Liver (tissue), 9 donors: ENCODE data around the gene ROBO2. TPM values are rescaled to one million over a fixed set of nuclear protein-coding genes. Genes with fewer than 3 reads are reported as not detected.

Experiments used
- DNase-seq: peaks from one replicate; pipeline ENCODE4 v3.0.0-alpha.2; 2017; ENCODE audit warnings: low spot score
- H3K27ac ChIP-seq, 2 donors: one replicate each; pipeline ENCODE4 v1.7.0; 2013; ENCODE audit warnings: inconsistent platforms in 2 of 2, low read length in 2 of 2, control low read depth in 1 of 2, low read depth in 1 of 2, mild to moderate bottlenecking in 1 of 2
- H3K27me3 ChIP-seq, 4 donors: one replicate each; pipeline versions ENCODE4 v1.6.1 to v1.7.0; 2013; ENCODE audit warnings: low read length in 3 of 4, inconsistent platforms in 1 of 4, mild to moderate bottlenecking in 1 of 4, moderate library complexity in 1 of 4; ENCODE audit not compliant: control insufficient read depth in 4 of 4, insufficient read depth in 4 of 4
- H3K36me3 ChIP-seq, 4 donors: one replicate each; pipeline versions ENCODE4 v1.6.1 to v1.7.0; 2013; ENCODE audit warnings: low read length in 3 of 4, mild to moderate bottlenecking in 3 of 4, low read depth in 1 of 4, moderate library complexity in 1 of 4; ENCODE audit not compliant: control insufficient read depth in 4 of 4, insufficient read depth in 3 of 4
- H3K4me1 ChIP-seq, 4 donors: one replicate each; pipeline versions ENCODE4 v1.6.1 to v1.7.0; 2013; ENCODE audit warnings: low read length in 3 of 4, mild to moderate bottlenecking in 3 of 4, moderate library complexity in 1 of 4; ENCODE audit not compliant: control insufficient read depth in 4 of 4, insufficient read depth in 4 of 4
- H3K4me3 ChIP-seq, 3 donors: one replicate each; pipeline versions ENCODE4 v1.6.1 to v1.7.0; 2013; ENCODE audit warnings: low read length in 3 of 3, control low read depth in 1 of 3, low read depth in 1 of 3, mild to moderate bottlenecking in 1 of 3
- H3K9ac ChIP-seq, 2 donors: one replicate each; pipeline ENCODE4 v1.7.0; 2013; ENCODE audit warnings: low read length in 2 of 2, mild to moderate bottlenecking in 2 of 2, moderate library complexity in 2 of 2, control low read depth in 1 of 2, low read depth in 1 of 2
- H3K9me3 ChIP-seq, 4 donors: one replicate each; pipeline versions ENCODE4 v1.6.1 to v1.7.0; 2013; ENCODE audit warnings: low read length in 3 of 4; ENCODE audit not compliant: control insufficient read depth in 4 of 4
- ATF3 ChIP-seq: IDR thresholded peaks from 2 replicates; pipeline ENCODE4 v1.6.1; 2016; ENCODE audit warnings: antibody characterized with exemption
- CTCF ChIP-seq: fragments of 150-350 bp; IDR thresholded peaks from 2 replicates; pipeline ENCODE4 v1.5.1; 2017; ENCODE audit warnings: improper control_type of control experiment, low read depth, low read length; ENCODE audit not compliant: missing input control
- EGR1 ChIP-seq, 2 donors: IDR thresholded peaks; 2 replicates each; pipeline ENCODE4 v1.6.1; 2016 to 2018; ENCODE audit warnings: antibody characterized with exemption in 2 of 2, low read depth in 2 of 2
- FOXA1 ChIP-seq: IDR thresholded peaks from 2 replicates; pipeline ENCODE4 v1.6.1; 2016; ENCODE audit warnings: antibody characterized with exemption
- FOXA2 ChIP-seq: IDR thresholded peaks from 2 replicates; pipeline ENCODE4 v1.6.1; 2016; ENCODE audit warnings: antibody characterized with exemption
- GABPA ChIP-seq, 2 donors: IDR thresholded peaks in 1 of 2; conservative IDR thresholded peaks in 1 of 2; 2 replicates each; pipeline ENCODE4 v1.6.1; 2016; ENCODE audit warnings: antibody characterized with exemption in 2 of 2, mild to moderate bottlenecking in 1 of 2, moderate library complexity in 1 of 2
- HNF4A ChIP-seq, 2 donors: conservative IDR thresholded peaks; 2 replicates each; pipeline ENCODE4 v1.6.1; 2016; ENCODE audit warnings: antibody characterized with exemption in 2 of 2, mild to moderate bottlenecking in 2 of 2
- HNF4G ChIP-seq: IDR thresholded peaks from 2 replicates; pipeline ENCODE4 v1.6.1; 2016; ENCODE audit warnings: antibody characterized with exemption
- JUND ChIP-seq, 2 donors: IDR thresholded peaks; 2 replicates each; pipeline ENCODE4 v1.6.1; 2016; ENCODE audit warnings: antibody characterized with exemption in 2 of 2
- MAX ChIP-seq: IDR thresholded peaks from 2 replicates; pipeline ENCODE4 v1.6.1; 2016; ENCODE audit warnings: antibody characterized with exemption
- NR2F2 ChIP-seq: IDR thresholded peaks from 2 replicates; pipeline ENCODE4 v1.6.1; 2016; ENCODE audit warnings: antibody characterized with exemption
- RAD21 ChIP-seq, 2 donors: IDR thresholded peaks; 2 replicates each; pipeline ENCODE4 v1.6.1; 2016; ENCODE audit warnings: antibody characterized with exemption in 2 of 2, mild to moderate bottlenecking in 2 of 2
- REST ChIP-seq: IDR thresholded peaks from 2 replicates; pipeline ENCODE4 v1.6.1; 2016; ENCODE audit warnings: antibody characterized with exemption, mild to moderate bottlenecking
- RXRA ChIP-seq, 2 donors: IDR thresholded peaks; 2 replicates each; pipeline ENCODE4 v1.6.1; 2017 to 2018; ENCODE audit warnings: antibody characterized with exemption in 2 of 2, mild to moderate bottlenecking in 1 of 2
- SP1 ChIP-seq: IDR thresholded peaks from 2 replicates; pipeline ENCODE4 v1.6.1; 2018; ENCODE audit warnings: antibody characterized with exemption, mild to moderate bottlenecking
- TAF1 ChIP-seq: conservative IDR thresholded peaks from 2 replicates; pipeline ENCODE4 v1.6.1; 2016; ENCODE audit warnings: antibody characterized with exemption, mild to moderate bottlenecking
- YY1 ChIP-seq: IDR thresholded peaks from 2 replicates; pipeline ENCODE4 v1.6.1; 2016; ENCODE audit warnings: antibody characterized with exemption, mild to moderate bottlenecking
- ZBTB33 ChIP-seq: IDR thresholded peaks from 2 replicates; pipeline ENCODE4 v1.6.1; 2016; ENCODE audit warnings: antibody characterized with exemption
- WGBS: extraction: QIAGEN DNeasy Blood & Tissue Kit; methylation state at CpG from one replicate; pipeline ENCODE4 v1.1.7; 2013; 5-methylcytosine and 5-hydroxymethylcytosine counted together
- polyA plus RNA-seq, 2 donors: library from polyadenylated mRNA; stranded (reverse) in 1 of 2; unstranded in 1 of 2; fragments of 200-250 nt in 1 of 2; fragments of >200 nt in 1 of 2; fragmentation: Nextera tagmentation in 1 of 2; extraction: Ambion mirVana in 1 of 2; gene quantifications; one replicate each; pipeline versions ENCODE4 v1.2.1 to v1.2.3, GENCODE V29; 2013 to 2015
- total RNA-seq, 2 donors: library from RNA; depleted of rRNA; stranded (reverse); fragments of >200 nt; gene quantifications; one replicate each; pipeline ENCODE4 v1.2.3, GENCODE V29; 2014
- donor health status: healthy.
- donor health status: healthy.
- donor health status: healthy.
- donor health status: healthy.
- donor health status: healthy.

Gene ROBO2
- total and polyA plus RNA-seq, 4 donors, result 0.22 to 19.4 (median 1.1) TPM

- H3K4me1 ChIP-seq, result no peaks in the 10 kb centered on the region
- H3K9ac ChIP-seq, result no peak overlapping the region
- H3K9me3 ChIP-seq, result no peaks in the 10 kb centered on the region
- 88% methylated on average over 2 of the region's 2 CpGs for WGBS
- H3K27ac ChIP-seq, result no peak overlapping the region
- no peak for DNase-seq
- TF ChIP-seq ATF3 (no peak), REST (no peak), FOXA1 (no peak), HNF4G (no peak), CTCF (no peak), YY1 (no peak), FOXA2 (no peak), SP1 (no peak), JUND (IDR thresholded peaks at IDR 0.05) (no peak), TAF1 (no peak), EGR1 (IDR thresholded peaks at IDR 0.05; ENCODE audit: low read depth in 2 of 2) (no peak), NR2F2 (no peak), RAD21 (IDR thresholded peaks at IDR 0.05) (no peak), ZBTB33 (no peak), RXRA (IDR thresholded peaks at IDR 0.05) (no peak), GABPA (IDR thresholded peaks at IDR 0.05 in 1 of 2, conservative IDR thresholded peaks at IDR 0.05 in 1 of 2) (no peak), HNF4A (conservative IDR thresholded peaks at IDR 0.05) (no peak), MAX (no peak)
- no peaks in the 10 kb centered on the region for H3K36me3 ChIP-seq
- no peaks in the 10 kb centered on the region for H3K27me3 ChIP-seq
- no peak overlapping the region for H3K4me3 ChIP-seq
These were observed 109.5 kb downstream of the ROBO2 start for GRCh38 chr3:77149382-77149781.
